Activated CD4-positive, alpha-beta T cell treated with anti-CD3 and anti-CD28 coated beads, Interleukin-2, amount 10 ng/mL, durations not matched to agents 7 days and 5 days (primary cell): Measurements from ENCODE around the gene DNAJC1. TPM values are rescaled to one million over a fixed set of nuclear protein-coding genes. Genes with fewer than 3 reads are reported as not detected.
"Not testable (repeated sequence)": the region's sequence is repeated elsewhere in the genome, so short reads cannot be mapped to it uniquely, and the experiment has no call there.

Source experiments
- CTCF ChIA-PET: fragments of 350-600 bp; sonication (Branson Sonifier 250); formaldehyde crosslinking; loops from one replicate; lab custom pipeline; 2021; ENCODE audit warnings: antibody characterized with exemption; lab: Charles Lee
- POLR2A ChIA-PET: fragments of 350-600 bp; sonication (Branson Sonifier 250); formaldehyde crosslinking; loops from one replicate; lab custom pipeline; 2021; ENCODE audit warnings: antibody characterized with exemption; lab: Charles Lee
- DNase-seq: peaks from one replicate; pipeline ENCODE4 v3.0.0-alpha.2; 2020
- H3K27ac Mint-ChIP-seq: one replicate; pipeline ENCODE4 v1.8.0; 2021; ENCODE audit warnings: mild to moderate bottlenecking, moderate library complexity, mixed read lengths
- H3K27me3 Mint-ChIP-seq: one replicate; pipeline ENCODE4 v1.8.0; 2021; ENCODE audit warnings: mixed read lengths
- H3K36me3 Mint-ChIP-seq: one replicate; pipeline ENCODE4 v1.8.0; 2021; ENCODE audit warnings: low read depth, mixed read lengths
- H3K4me1 Mint-ChIP-seq: one replicate; pipeline ENCODE4 v1.8.0; 2021; ENCODE audit warnings: mixed read lengths
- H3K4me3 Mint-ChIP-seq: one replicate; pipeline ENCODE4 v1.8.0; 2021; ENCODE audit warnings: mild to moderate bottlenecking, moderate library complexity, mixed read lengths
- H3K9me3 Mint-ChIP-seq: one replicate; pipeline ENCODE4 v1.8.0; 2021; ENCODE audit warnings: mixed read lengths
- total RNA-seq, 2 experiments: library from RNA; stranded (reverse); gene quantifications; one replicate each; pipeline ENCODE4 v1.2.3, GENCODE V29; 2021

The DNAJC1 gene
- total RNA-seq, 2 experiments from 2014 or later = 24.4 to 28.6 TPM

- Mint-ChIP-seq H3K4me3 (no peak overlapping the region), H3K9me3 (peaks cover 11% of the 10 kb centered on the region), H3K4me1 (peaks cover 17% of the 10 kb centered on the region), H3K36me3 (peaks cover 6% of the 10 kb centered on the region), H3K27ac (no peak overlapping the region), H3K27me3 (peaks cover 2% of the 10 kb centered on the region)
- POLR2A ChIA-PET = no interaction called here
- CTCF ChIA-PET = no interaction called here
- no peak for DNase-seq
These were observed 22.8 kb upstream of the DNAJC1 start for GRCh38 chr10:22026287-22026686.

- Mint-ChIP-seq H3K27me3 (peaks cover 2% of the 10 kb centered on the region), H3K4me1 (peaks cover 15% of the 10 kb centered on the region), H3K27ac (no peak overlapping the region), H3K36me3 (peaks cover 6% of the 10 kb centered on the region), H3K9me3 (peaks cover 11% of the 10 kb centered on the region), H3K4me3 (no peak overlapping the region)
- CTCF ChIA-PET = interaction anchor here (0.6 to 0.7 kb wide), 2 partner anchors 16 to 478 kb away, joined by 3 read pairs; no protein-coding TSS in a partner anchor
- POLR2A ChIA-PET = no interaction called here
- no peak for DNase-seq
These were observed 20.0 kb upstream of the DNAJC1 start for GRCh38 chr10:22023508-22023907.

GRCh38 chr10:22022257-22023032, 18.9 kb upstream of the DNAJC1 start:
- peak overlapping the region; percentile 89 for H3K27ac Mint-ChIP-seq
- peaks cover 6% of the 10 kb centered on the region for H3K36me3 Mint-ChIP-seq
- CTCF ChIA-PET = interaction anchor here (1.7 kb wide), 1 partner anchor 20 kb away, joined by 3 read pairs; no protein-coding TSS in a partner anchor
- H3K4me3 Mint-ChIP-seq = peak overlapping the region; percentile 20
- H3K9me3 Mint-ChIP-seq = peaks cover 11% of the 10 kb centered on the region
- peaks cover 15% of the 10 kb centered on the region for H3K4me1 Mint-ChIP-seq
- POLR2A ChIA-PET = no interaction called here
- DNase-seq = peak; percentile 59
- H3K27me3 Mint-ChIP-seq = peaks cover 3% of the 10 kb centered on the region

GRCh38 chr10:22021144-22021543, 17.6 kb upstream of the DNAJC1 start:
- H3K27ac Mint-ChIP-seq, DNase-seq, H3K4me3 Mint-ChIP-seq, H3K36me3 Mint-ChIP-seq, H3K27me3 Mint-ChIP-seq, POLR2A ChIA-PET, H3K9me3 Mint-ChIP-seq: not testable (repeated sequence)
- peaks cover 15% of the 10 kb centered on the region for H3K4me1 Mint-ChIP-seq
- CTCF ChIA-PET = interaction anchor here (0.8 to 1.7 kb wide), 3 partner anchors 17 to 262 kb away, joined by 3 to 4 read pairs (median 3); partner anchors contain the start of gene DNAJC1

- no peak overlapping the region for H3K4me3 Mint-ChIP-seq
These were observed 13.9 kb upstream of the DNAJC1 start for GRCh38 chr10:22017283-22018020.

GRCh38 chr10:22016046-22016705, 12.6 kb upstream of the DNAJC1 start:
- ChIA-PET POLR2A (no interaction called here), CTCF (interaction anchor here (2.2 to 3.0 kb wide), 2 partner anchors 12 to 13 kb away, joined by 7 to 8 read pairs; partner anchors contain the start of gene DNAJC1)

More at GRCh38 chr10:22017283-22018020, 13.9 kb upstream of the DNAJC1 start:
- ChIA-PET POLR2A (no interaction called here), CTCF (interaction anchor here (0.7 to 3.0 kb wide), 4 partner anchors 11 to 16 kb away, joined by 3 to 8 read pairs (median 5); partner anchors contain the start of gene DNAJC1)
- no peak for DNase-seq
- peaks cover 1% of the 10 kb centered on the region for H3K27me3 Mint-ChIP-seq
- peaks cover 6% of the 10 kb centered on the region for H3K4me1 Mint-ChIP-seq
- no peaks in the 10 kb centered on the region for H3K9me3 Mint-ChIP-seq
- H3K36me3 Mint-ChIP-seq = peaks cover 2% of the 10 kb centered on the region
- no peak overlapping the region for H3K27ac Mint-ChIP-seq

GRCh38 chr10:22010973-22011408, 7.5 kb upstream of the DNAJC1 start:
- Mint-ChIP-seq H3K36me3 (peaks cover 2% of the 10 kb centered on the region), H3K4me3 (no peak overlapping the region), H3K4me1 (peaks cover 1% of the 10 kb centered on the region), H3K9me3 (peaks cover 2% of the 10 kb centered on the region), H3K27ac (peak overlapping the region; percentile 26), H3K27me3 (peaks cover 11% of the 10 kb centered on the region)
- ChIA-PET CTCF (interaction anchor here (1.2 to 1.3 kb wide), 2 partner anchors 305 to 590 kb away, joined by 3 to 5 read pairs; partner anchors contain the start of gene COMMD3), POLR2A (no interaction called here)
- DNase-seq = no peak

More at GRCh38 chr10:22016046-22016705, 12.6 kb upstream of the DNAJC1 start:
- Mint-ChIP-seq H3K4me1 (peaks cover 1% of the 10 kb centered on the region), H3K27me3 (peaks cover 1% of the 10 kb centered on the region), H3K27ac (no peak overlapping the region), H3K9me3 (no peaks in the 10 kb centered on the region), H3K36me3 (no peaks in the 10 kb centered on the region), H3K4me3 (no peak overlapping the region)
- DNase-seq = no peak

GRCh38 chr10:22010539-22010938, 7.0 kb upstream of the DNAJC1 start:
- POLR2A ChIA-PET = no interaction called here
- no peak for DNase-seq
- Mint-ChIP-seq H3K4me3 (no peak overlapping the region), H3K36me3 (peaks cover 2% of the 10 kb centered on the region), H3K9me3 (peaks cover 2% of the 10 kb centered on the region), H3K4me1 (peaks cover 5% of the 10 kb centered on the region), H3K27ac (no peak overlapping the region), H3K27me3 (peaks cover 11% of the 10 kb centered on the region)
- CTCF ChIA-PET = interaction anchor here (1.2 to 1.3 kb wide), 2 partner anchors 10 to 306 kb away, joined by 3 to 5 read pairs; partner anchors contain the start of gene COMMD3

GRCh38 chr10:22006379-22006884, 2.9 kb upstream of the DNAJC1 start:
- ChIA-PET POLR2A (no interaction called here), CTCF (interaction anchor here (0.6 kb wide), 1 partner anchor 11 kb away, joined by 3 read pairs; no protein-coding TSS in a partner anchor)
- Mint-ChIP-seq H3K9me3 (peaks cover 2% of the 10 kb centered on the region), H3K27ac (no peak overlapping the region), H3K27me3 (peaks cover 11% of the 10 kb centered on the region), H3K36me3 (peaks cover 5% of the 10 kb centered on the region), H3K4me1 (peaks cover 27% of the 10 kb centered on the region), H3K4me3 (no peak overlapping the region)
- no peak for DNase-seq

- ChIA-PET POLR2A (no interaction called here), CTCF (interaction anchor here (0.8 kb wide), 1 partner anchor 9 kb away, joined by 3 read pairs; no protein-coding TSS in a partner anchor)
- Mint-ChIP-seq H3K4me3 (no peak overlapping the region), H3K9me3 (peaks cover 2% of the 10 kb centered on the region), H3K27me3 (peaks cover 11% of the 10 kb centered on the region), H3K4me1 (peaks cover 31% of the 10 kb centered on the region), H3K27ac (no peak overlapping the region), H3K36me3 (peaks cover 5% of the 10 kb centered on the region)
- DNase-seq = no peak
These were observed 2.2 kb upstream of the DNAJC1 start for GRCh38 chr10:22005763-22006162.

- peak overlapping the region; percentile 83 for H3K27ac Mint-ChIP-seq
- peaks cover 11% of the 10 kb centered on the region for H3K27me3 Mint-ChIP-seq
- ChIA-PET CTCF (interaction anchor here (0.6 to 1.8 kb wide), 6 partner anchors 10 to 508 kb away, joined by 3 to 8 read pairs (median 3); no protein-coding TSS in a partner anchor), POLR2A (interaction anchor here (0.6 to 1.3 kb wide), 2 partner anchors 432 to 477 kb away, joined by 4 to 5 read pairs; no protein-coding TSS in a partner anchor)
- H3K4me3 Mint-ChIP-seq = peak overlapping the region; percentile 85
- H3K9me3 Mint-ChIP-seq = peaks cover 2% of the 10 kb centered on the region
- peaks cover 8% of the 10 kb centered on the region for H3K36me3 Mint-ChIP-seq
- H3K4me1 Mint-ChIP-seq = peaks cover 38% of the 10 kb centered on the region
- no peak for DNase-seq
These were observed 393 bp upstream of the DNAJC1 start for GRCh38 chr10:22003964-22004281.
